Hepatocyte (in vitro differentiated cells): ENCODE measurements around the gene SUMF2. TPM values are rescaled to one million over a fixed set of nuclear protein-coding genes. Genes with fewer than 3 reads are reported as not detected.

Experiments
- DNase-seq: peaks from one replicate; pipeline ENCODE4 v3.0.0-alpha.2; 2016; ENCODE audit warnings: low spot score
- H2AFZ ChIP-seq: fragments of 200-600 bp; sonication (generic); 2 replicates; pipeline ENCODE4 v1.6.0; 2016; ENCODE audit warnings: antibody characterized with exemption, mild to moderate bottlenecking
- H3K27ac ChIP-seq: fragments of 200-600 bp; sonication (generic); 2 replicates; pipeline ENCODE4 v1.5.1; 2016; ENCODE audit warnings: mild to moderate bottlenecking
- H3K27me3 ChIP-seq: fragments of 200-600 bp; sonication (generic); 2 replicates; pipeline ENCODE4 v1.6.1; 2016
- H3K36me3 ChIP-seq: fragments of 200-600 bp; sonication (generic); replicated peaks from 2 replicates; pipeline ENCODE4 v1.5.1; 2016; ENCODE audit warnings: low read depth; ENCODE audit not compliant: insufficient read depth
- H3K4me1 ChIP-seq: fragments of 200-600 bp; sonication (generic); 2 replicates; pipeline ENCODE4 v1.5.1; 2016; ENCODE audit warnings: mild to moderate bottlenecking, moderate library complexity; ENCODE audit not compliant: insufficient read depth
- H3K4me2 ChIP-seq: fragments of 200-600 bp; sonication (generic); 2 replicates; pipeline ENCODE4 v1.6.0; 2016
- H3K4me3 ChIP-seq: fragments of 200-600 bp; sonication (generic); 2 replicates; pipeline ENCODE4 v1.5.1; 2016; ENCODE audit warnings: mild to moderate bottlenecking
- H3K79me2 ChIP-seq: fragments of 200-600 bp; sonication (generic); 2 replicates; pipeline ENCODE4 v1.6.0; 2017; ENCODE audit warnings: mild to moderate bottlenecking
- H3K9me2 ChIP-seq: fragments of 200-600 bp; sonication (generic); replicated peaks from 2 replicates; pipeline ENCODE4 v1.6.0; 2017; ENCODE audit warnings: mild to moderate bottlenecking; ENCODE audit not compliant: insufficient read depth
- H3K9me3 ChIP-seq: fragments of 200-600 bp; sonication (generic); 2 replicates; pipeline ENCODE4 v1.5.1; 2016; ENCODE audit warnings: low read depth, mild to moderate bottlenecking
- H4K20me1 ChIP-seq: fragments of 200-600 bp; sonication (generic); 2 replicates; pipeline ENCODE4 v1.6.0; 2016; ENCODE audit warnings: mild to moderate bottlenecking; ENCODE audit not compliant: insufficient read depth, poor library complexity, severe bottlenecking
- CTCF ChIP-seq: fragments of 200-600 bp; sonication (generic); IDR thresholded peaks from 2 replicates; pipeline ENCODE4 v1.5.1; 2016; ENCODE audit warnings: antibody characterized with exemption, mild to moderate bottlenecking; ENCODE audit not compliant: poor library complexity
- EZH2 ChIP-seq: fragments of 200-600 bp; sonication (generic); IDR thresholded peaks from 2 replicates; pipeline ENCODE4 v1.6.1; 2016; ENCODE audit warnings: antibody characterized with exemption, mild to moderate bottlenecking, borderline replicate concordance
- EZH2phosphoT487 ChIP-seq: fragments of 200-600 bp; sonication (generic); IDR thresholded peaks from one replicate; pipeline ENCODE4 v1.6.1; 2018; ENCODE audit warnings: antibody characterized with exemption, mild to moderate bottlenecking, low read depth, moderate library complexity; ENCODE audit not compliant: unreplicated experiment, severe bottlenecking
- WGBS: methylation state at CpG from one replicate; pipeline ENCODE4 v1.1.6; 2016; ENCODE audit warnings: low lambda C conversion rate; ENCODE audit errors: missing lambda C conversion rate; 5-methylcytosine and 5-hydroxymethylcytosine counted together
- polyA plus RNA-seq: library from polyadenylated mRNA; unstranded; fragments of >200 nt; fragmentation: Nextera tagmentation; extraction: Ambion mirVana; gene quantifications from 2 replicates; pipeline ENCODE4 v1.2.1, GENCODE V29; 2016
- small RNA-seq: library from RNA; depleted of rRNA; stranded (forward); fragments of <200 nt; gene quantifications from one replicate; pipeline ENCODE3, GENCODE V24; 2014
- total RNA-seq: library from RNA; depleted of rRNA; stranded (reverse); fragments of >200 nt; gene quantifications from 2 replicates; pipeline ENCODE4 v1.2.3, GENCODE V29; 2014

The SUMF2 gene
- total and polyA plus RNA-seq, 2 experiments from 2014 or later, result 161 to 181 TPM

GRCh38 chr7:56124981-56125380 is 60.9 kb downstream of the SUMF2 start:
- no peak overlapping the region for H2AFZ ChIP-seq
- H3K9me3 ChIP-seq, result no peaks in the 10 kb centered on the region
- no peaks in the 10 kb centered on the region for H4K20me1 ChIP-seq
- H3K27me3 ChIP-seq, result no peaks in the 10 kb centered on the region
- no peaks in the 10 kb centered on the region for H3K9me2 ChIP-seq
- DNase-seq, result no peak
- no peak overlapping the region for H3K4me3 ChIP-seq
- no peaks in the 10 kb centered on the region for H3K79me2 ChIP-seq
- H3K4me1 ChIP-seq, result no peaks in the 10 kb centered on the region
- 53% methylated on average over 6 of the region's 6 CpGs for WGBS
- H3K27ac ChIP-seq, result no peak overlapping the region
- TF ChIP-seq EZH2 (no peak), CTCF (no peak), EZH2phosphoT487 (no peak)
- H3K4me2 ChIP-seq, result no peak overlapping the region
- H3K36me3 ChIP-seq, result no peaks in the 10 kb centered on the region

- H4K20me1 ChIP-seq, result no peaks in the 10 kb centered on the region
- H2AFZ ChIP-seq, result no peak overlapping the region
- no peaks in the 10 kb centered on the region for H3K27me3 ChIP-seq
- no peak for TF ChIP-seq CTCF
- no peak for TF ChIP-seq EZH2
- TF ChIP-seq EZH2phosphoT487, result no peak
- H3K4me2 ChIP-seq, result no peak overlapping the region
- WGBS, result 63% methylated on average over 8 of the region's 8 CpGs
- H3K4me1 ChIP-seq, result no peaks in the 10 kb centered on the region
- H3K9me2 ChIP-seq, result no peaks in the 10 kb centered on the region
- no peaks in the 10 kb centered on the region for H3K36me3 ChIP-seq
- H3K79me2 ChIP-seq, result no peaks in the 10 kb centered on the region
- DNase-seq, result no peak
- no peaks in the 10 kb centered on the region for H3K9me3 ChIP-seq
- no peak overlapping the region for H3K4me3 ChIP-seq
- H3K27ac ChIP-seq, result no peak overlapping the region
Measured at GRCh38 chr7:56125831-56126230, 61.7 kb downstream of the SUMF2 start.

- WGBS, result 65% methylated on average over 7 of the region's 7 CpGs
- H3K27ac ChIP-seq, result no peak overlapping the region
- no peak overlapping the region for H3K4me2 ChIP-seq
- no peaks in the 10 kb centered on the region for H3K9me3 ChIP-seq
- no peak for DNase-seq
- no peaks in the 10 kb centered on the region for H3K36me3 ChIP-seq
- H3K9me2 ChIP-seq, result no peaks in the 10 kb centered on the region
- no peaks in the 10 kb centered on the region for H3K79me2 ChIP-seq
- H3K4me3 ChIP-seq, result no peak overlapping the region
- H4K20me1 ChIP-seq, result no peaks in the 10 kb centered on the region
- no peak overlapping the region for H2AFZ ChIP-seq
- TF ChIP-seq CTCF, result no peak
- no peak for TF ChIP-seq EZH2
- TF ChIP-seq EZH2phosphoT487, result no peak
- no peaks in the 10 kb centered on the region for H3K4me1 ChIP-seq
- no peaks in the 10 kb centered on the region for H3K27me3 ChIP-seq
Measured at GRCh38 chr7:56127241-56127975, 63.3 kb downstream of the SUMF2 start.

Small RNAs within 50 kb of the gene (small RNA-seq; reads per million reads assigned to genes)
- gene SNORA15 (not detected), gene SNORA22B (0.16 reads per million)

Other genes with a start within 250 kb of the SUMF2 start
- gene SEPTIN14, start 201.5 kb upstream of the SUMF2 start, total RNA-seq, result not detected in 2 replicates
- gene SEPTIN14, start 201.5 kb upstream of the SUMF2 start, polyA plus RNA-seq, result not detected in 2 replicates
- 4.8 and 5.4 TPM in 2 replicates for gene ZNF713, start 176.8 kb upstream of the SUMF2 start, total RNA-seq
- 1.8 and 1.9 TPM in 2 replicates for gene ZNF713, start 176.8 kb upstream of the SUMF2 start, polyA plus RNA-seq
- gene MRPS17, start 112.4 kb upstream of the SUMF2 start, total RNA-seq, result 13.7 and 18.6 TPM in 2 replicates
- gene MRPS17, start 112.4 kb upstream of the SUMF2 start, polyA plus RNA-seq, result 26.1 and 30.3 TPM in 2 replicates
- gene NIPSNAP2, start 99.7 kb upstream of the SUMF2 start, total RNA-seq, result 46.0 and 47.6 TPM in 2 replicates
- gene NIPSNAP2, start 99.7 kb upstream of the SUMF2 start, polyA plus RNA-seq, result 46.2 and 51.6 TPM in 2 replicates
- 160 TPM in 2 replicates for gene PSPH, start 12.8 kb upstream of the SUMF2 start, total RNA-seq
- 35.5 and 48.0 TPM in 2 replicates for gene PSPH, start 12.8 kb upstream of the SUMF2 start, polyA plus RNA-seq
- gene CCT6A, start 12.5 kb upstream of the SUMF2 start, total RNA-seq, result 166 and 206 TPM in 2 replicates
- 121 and 131 TPM in 2 replicates for gene CCT6A, start 12.5 kb upstream of the SUMF2 start, polyA plus RNA-seq
- gene PHKG1, start 28.7 kb downstream of the SUMF2 start, total RNA-seq, result not detected in 2 replicates
- gene PHKG1, start 28.7 kb downstream of the SUMF2 start, polyA plus RNA-seq, result 0.13 and 0.28 TPM in 2 replicates
- gene CHCHD2, start 42.2 kb downstream of the SUMF2 start, total RNA-seq, result 121 and 124 TPM in 2 replicates
- gene CHCHD2, start 42.2 kb downstream of the SUMF2 start, polyA plus RNA-seq, result 173 and 189 TPM in 2 replicates
- gene NUPR2, start 52.1 kb downstream of the SUMF2 start, total RNA-seq, result not detected in 2 replicates
- gene NUPR2, start 52.1 kb downstream of the SUMF2 start, polyA plus RNA-seq, result not detected in 2 replicates